GM18870 (cell line): Measurements from ENCODE around the gene CIT.

Source experiments
- ATAC-seq: cut with Tn5 transposase; IDR thresholded peaks from one replicate; pipeline ENCODE4 v1.9.1; 2021; ENCODE audit warnings: moderate library complexity; ENCODE audit not compliant: unreplicated experiment

Gene CIT

DNA sequence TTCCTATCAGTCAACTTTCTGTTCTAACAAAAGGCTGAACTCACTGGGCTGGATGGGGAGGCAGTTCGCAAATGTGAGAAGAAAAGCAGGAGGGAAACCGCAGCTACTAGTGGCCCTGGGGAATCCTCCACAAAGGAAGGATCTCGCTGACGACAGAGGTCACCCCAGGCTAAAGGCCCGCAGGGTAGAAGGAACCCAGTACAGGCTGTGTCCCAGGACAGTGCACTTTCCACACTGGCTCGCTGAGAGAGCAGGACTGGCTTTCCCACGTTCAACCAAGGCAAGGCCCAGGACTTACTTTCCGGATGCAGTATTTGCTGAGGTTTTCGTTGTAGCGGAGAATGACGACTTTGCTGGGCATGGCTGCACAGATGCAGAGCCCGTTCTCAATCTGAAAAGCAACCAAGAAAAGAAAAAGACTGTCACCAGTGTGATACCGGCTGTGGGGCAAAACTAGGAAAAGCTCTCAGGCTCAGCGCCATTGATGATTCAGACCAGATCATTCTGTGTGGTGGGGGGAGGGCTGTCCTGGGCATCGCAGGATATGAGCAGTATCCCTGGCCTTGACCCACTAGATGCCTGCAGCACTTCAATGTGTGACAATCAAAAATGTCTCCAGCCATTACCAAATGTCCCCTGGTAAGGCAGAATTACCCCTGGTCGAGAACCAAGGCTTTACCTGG lies 172.9 kb downstream of the CIT start:
- no peak for ATAC-seq

GRCh38 chr12:119700078-119700477 lies 177.0 kb downstream of the CIT start:
- no peak for ATAC-seq

DNA sequence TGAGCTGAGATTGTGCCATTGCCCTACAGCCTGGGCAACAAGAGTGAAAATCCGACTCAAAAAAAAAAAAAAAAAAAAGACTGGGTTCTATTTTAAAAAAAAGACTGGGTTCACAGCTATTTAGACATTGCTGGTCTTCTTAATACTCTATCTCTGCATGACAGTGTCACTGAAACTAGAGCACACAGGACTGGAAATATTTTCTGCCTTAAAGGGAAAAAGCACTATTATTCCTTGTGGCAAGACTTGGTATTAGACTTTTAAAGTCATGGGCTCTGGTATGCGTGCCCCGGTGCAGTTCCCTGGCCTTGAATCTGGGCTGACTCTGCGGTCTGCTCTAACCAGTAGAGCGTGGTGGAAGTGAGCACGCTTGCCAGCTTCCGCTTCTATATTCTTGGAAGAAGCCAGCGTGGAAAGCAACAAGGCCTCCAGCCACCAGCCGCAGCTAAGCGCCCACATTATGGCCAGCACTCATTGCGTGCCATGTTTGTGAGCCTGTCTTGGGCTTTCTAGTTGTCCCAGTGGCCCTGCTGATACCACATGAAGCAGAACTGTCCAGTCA lies 177.8 kb downstream of the CIT start:
- ATAC-seq: no peak

- no peak for ATAC-seq
Measured at GRCh38 chr12:119696943-119697342, 180.2 kb downstream of the CIT start.

DNA sequence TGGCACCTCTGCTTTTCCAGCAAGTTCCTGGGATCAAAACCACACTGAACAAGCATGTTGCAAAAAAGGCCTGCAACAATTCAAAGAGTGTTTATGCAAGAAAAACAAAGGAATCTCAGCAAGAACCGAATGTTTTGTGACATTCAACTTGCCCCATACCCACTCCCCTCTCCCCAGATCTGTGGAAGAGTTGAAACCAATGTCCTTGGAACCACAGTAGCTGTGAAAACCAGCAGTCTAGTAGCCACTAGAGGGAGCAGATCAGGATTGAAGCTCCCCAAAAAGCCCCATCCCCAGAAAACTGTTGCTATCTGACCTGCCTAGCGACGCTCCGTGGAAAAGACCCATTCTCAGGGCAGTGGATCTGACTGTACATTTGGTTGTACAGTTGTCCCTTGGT lies 182.1 kb downstream of the CIT start:
- no peak for ATAC-seq

DNA sequence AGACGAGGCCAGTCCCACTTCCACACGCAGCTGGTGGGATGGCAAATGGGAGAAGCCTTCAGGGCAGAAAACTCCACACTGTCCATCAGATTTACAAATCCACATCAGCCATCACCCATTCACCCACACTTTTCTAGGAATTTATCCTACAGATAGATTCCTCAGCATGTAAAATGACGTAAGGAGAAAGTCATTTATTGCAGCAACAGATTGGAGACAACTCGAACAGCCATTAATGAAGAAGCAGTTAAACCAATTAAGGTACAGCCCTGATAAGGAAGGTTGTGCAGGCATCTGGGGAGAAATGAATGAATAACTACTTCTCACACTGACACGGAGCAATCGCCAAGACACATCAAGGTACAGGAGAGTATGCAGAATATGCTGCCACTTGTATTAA lies 183.0 kb downstream of the CIT start:
- ATAC-seq: no peak

- ATAC-seq: no peak
Measured at GRCh38 chr12:119693511-119693910, 183.6 kb downstream of the CIT start.

GRCh38 chr12:119692997-119693396 lies 184.1 kb downstream of the CIT start:
- no peak for ATAC-seq

DNA sequence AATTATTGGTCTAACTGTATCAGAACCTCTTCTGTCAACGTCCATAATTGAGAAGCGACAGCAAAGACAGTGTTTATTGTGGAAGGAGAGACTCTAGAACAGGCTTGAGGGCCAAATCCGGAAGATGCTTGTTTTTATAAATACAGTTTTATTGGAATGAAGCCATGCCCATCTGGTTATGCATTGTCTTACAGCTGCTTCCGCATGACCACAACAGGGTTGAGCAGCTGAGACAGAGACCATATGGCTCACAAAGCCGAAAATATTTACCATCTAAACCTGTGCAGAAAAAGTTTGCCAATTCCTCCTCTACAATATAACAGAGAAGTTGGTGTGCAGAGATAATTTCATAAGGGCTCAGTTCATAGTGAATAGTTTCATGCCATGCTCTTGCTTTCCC lies 184.7 kb downstream of the CIT start:
- ATAC-seq: no peak

DNA sequence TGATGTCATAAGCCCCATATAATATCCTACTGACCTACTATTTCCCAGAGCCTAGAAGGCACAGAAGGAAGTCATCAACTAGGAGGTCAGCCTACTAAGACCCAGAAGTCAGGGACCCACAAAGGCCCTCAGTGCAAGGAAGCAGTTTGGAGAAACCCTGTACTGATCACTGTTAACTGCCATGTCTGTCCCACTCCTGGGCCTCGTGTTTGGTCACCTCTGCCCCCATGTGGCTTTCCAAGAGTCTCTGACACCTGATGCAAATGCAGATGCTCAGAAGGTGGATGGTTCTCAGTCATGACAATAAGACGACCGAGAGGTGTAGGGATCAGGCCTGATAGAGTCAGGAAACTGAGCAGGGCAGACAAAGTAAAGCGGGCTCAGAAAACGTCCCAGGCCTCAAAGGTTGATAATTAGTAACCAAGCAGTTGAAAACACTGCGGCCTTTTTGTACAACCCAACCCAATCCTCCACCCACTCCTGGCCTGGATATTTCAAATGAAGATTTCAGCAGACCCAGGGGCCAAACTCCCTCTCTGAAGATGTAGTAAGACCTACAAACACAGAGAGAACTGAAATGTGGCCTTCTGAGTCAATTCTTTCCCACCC lies 185.8 kb downstream of the CIT start:
- ATAC-seq: no peak

DNA sequence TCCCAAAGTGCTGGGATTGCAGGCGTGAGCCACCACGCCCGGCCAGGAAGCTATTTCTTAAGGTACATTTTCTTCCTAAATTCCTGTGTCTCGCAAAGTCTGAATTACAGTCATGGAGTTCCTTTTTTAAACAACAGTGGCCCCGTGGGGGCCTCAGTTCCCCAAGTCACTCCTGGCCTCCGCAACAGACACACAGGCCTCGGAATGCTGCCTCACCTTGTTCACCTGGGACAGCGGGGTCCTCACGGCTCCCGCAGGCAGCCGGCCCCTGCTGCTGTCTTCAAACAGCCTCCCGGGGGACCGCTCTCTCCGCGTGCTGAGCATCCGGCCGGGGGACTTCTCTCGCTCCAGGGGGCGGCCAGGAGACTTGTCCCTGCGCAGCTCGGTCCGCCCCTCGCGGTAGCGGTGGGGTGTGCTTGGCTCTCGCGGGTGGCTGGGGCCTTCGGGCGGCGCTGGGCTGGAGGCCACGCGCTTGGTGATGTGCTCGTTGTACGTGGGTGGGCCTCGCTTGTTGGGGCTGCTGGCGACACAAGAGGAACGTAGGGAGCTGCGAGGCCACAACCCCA lies 187.1 kb downstream of the CIT start:
- no peak for ATAC-seq

- no peak for ATAC-seq
Measured at GRCh38 chr12:119687879-119688278, 189.2 kb downstream of the CIT start.

DNA sequence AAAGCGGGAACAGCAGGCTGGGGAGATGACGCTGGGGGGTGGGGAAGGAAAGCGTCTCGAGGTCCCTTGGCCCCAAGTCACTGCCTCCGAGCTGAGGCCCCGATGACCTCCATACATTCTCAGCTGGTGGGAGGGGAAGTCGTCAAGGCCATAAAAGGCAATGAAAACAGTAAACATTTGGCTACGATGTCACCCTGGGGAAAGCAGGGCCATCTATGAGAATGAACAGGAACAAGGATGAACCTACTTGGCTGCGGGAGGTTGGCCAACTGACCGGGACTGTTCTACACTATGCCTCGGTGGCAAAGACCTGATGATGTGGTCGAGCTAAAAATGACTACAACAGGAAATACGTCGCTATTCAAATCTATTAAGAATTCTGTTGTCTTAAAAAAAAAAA lies 189.7 kb downstream of the CIT start:
- ATAC-seq: no peak

- no peak for ATAC-seq
Measured at GRCh38 chr12:119686776-119687175, 190.3 kb downstream of the CIT start.

GRCh38 chr12:119686355-119686754 lies 190.8 kb downstream of the CIT start:
- no peak for ATAC-seq

DNA sequence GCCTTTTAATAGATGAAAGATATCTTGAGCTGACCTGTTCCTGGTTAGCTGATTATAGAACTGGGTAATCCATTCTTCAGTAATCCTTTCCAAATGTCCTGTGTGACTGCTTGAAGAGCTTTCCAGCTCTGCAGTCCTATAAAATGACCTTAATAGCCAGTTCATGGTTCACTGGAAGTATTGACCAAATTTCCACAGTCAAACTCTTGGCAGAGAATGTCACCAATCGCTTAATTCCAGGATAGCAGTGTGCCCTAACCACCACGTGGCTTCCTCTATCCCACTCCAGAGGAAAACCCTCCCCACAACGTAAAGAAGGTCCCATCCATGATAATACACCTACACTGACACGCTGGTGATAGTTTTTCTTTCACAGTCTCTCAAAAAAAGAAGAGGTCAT lies 191.7 kb downstream of the CIT start:
- no peak for ATAC-seq

DNA sequence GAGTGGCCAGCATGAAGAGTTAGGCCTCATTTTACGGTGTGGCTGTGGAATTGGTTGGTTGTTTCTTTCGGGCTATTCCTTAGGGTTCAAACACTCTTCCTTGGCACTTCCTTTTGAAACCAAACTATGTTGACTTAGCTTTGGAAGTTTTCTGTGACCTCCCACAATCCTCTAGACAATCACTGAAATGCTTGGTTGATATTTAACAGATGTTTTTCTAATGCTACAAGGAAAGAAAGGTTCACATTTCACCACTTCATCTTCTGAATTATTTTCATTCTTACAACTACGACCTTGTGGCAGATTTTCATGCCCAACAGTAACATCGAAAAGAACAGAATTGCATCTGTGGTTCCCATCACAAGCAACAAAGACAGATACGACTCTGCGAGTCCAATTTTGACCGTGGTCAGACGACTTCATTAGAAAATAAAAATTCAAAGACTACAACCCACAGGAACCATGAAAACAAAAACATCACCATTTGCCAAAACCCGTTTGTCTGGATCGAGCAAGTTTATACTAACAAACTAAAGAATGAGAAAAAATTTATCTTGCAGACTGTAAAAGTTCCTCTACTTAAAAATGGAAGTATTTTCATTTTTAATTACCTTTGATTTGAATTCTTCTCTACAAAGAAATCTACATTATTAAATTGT lies 192.3 kb downstream of the CIT start:
- ATAC-seq: no peak

GRCh38 chr12:119683816-119684215 lies 193.3 kb downstream of the CIT start:
- ATAC-seq: no peak

DNA sequence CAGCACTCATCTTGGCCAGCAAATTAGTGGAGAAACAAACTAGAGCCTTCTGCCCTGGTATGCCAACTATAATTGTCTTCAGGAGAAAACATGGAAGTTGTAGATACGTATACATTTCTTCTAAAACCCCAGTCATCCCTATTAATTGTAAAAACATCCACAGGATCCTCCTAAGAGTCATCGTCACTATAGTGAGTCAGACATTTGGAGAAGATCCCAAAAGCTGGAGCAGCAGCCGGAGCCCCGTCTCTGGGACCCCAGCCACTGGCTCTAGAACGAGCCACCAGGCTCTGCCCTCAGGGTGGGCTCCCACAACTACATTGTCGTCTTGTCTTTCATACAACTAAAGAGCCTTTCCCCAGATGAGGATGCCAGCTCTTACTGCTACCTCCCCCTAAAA lies 193.7 kb downstream of the CIT start:
- ATAC-seq: no peak

- ATAC-seq: no peak
Measured at GRCh38 chr12:119682639-119683252, 194.4 kb downstream of the CIT start.
